HG03095 (cell line): ENCODE results near the gene CANT1.
"Not testable (repeated sequence)": the region's sequence is repeated elsewhere in the genome, so short reads cannot be mapped to it uniquely, and the experiment has no call there.

Experiments
- ATAC-seq: cut with Tn5 transposase; IDR thresholded peaks from one replicate; pipeline ENCODE4 v1.9.1; 2021; ENCODE audit warnings: moderate library complexity; ENCODE audit not compliant: unreplicated experiment

Gene CANT1

DNA sequence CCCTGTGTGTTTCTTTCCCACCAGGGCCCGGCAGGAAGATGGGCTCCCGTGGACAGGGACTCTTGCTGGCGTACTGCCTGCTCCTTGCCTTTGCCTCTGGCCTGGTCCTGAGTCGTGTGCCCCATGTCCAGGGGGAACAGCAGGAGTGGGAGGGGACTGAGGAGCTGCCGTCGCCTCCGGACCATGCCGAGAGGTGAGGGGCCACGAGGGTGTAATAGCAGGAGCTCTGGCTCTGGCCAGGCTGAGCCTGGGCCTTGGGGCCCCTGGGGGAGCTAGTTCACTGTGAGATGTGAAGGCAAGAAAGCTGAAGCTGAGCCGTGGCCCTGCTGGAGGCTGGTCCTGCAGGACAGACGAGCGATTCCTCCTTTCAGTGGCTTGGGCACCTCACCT, 34.4 kb upstream of the CANT1 start:
- ATAC-seq = no peak

DNA sequence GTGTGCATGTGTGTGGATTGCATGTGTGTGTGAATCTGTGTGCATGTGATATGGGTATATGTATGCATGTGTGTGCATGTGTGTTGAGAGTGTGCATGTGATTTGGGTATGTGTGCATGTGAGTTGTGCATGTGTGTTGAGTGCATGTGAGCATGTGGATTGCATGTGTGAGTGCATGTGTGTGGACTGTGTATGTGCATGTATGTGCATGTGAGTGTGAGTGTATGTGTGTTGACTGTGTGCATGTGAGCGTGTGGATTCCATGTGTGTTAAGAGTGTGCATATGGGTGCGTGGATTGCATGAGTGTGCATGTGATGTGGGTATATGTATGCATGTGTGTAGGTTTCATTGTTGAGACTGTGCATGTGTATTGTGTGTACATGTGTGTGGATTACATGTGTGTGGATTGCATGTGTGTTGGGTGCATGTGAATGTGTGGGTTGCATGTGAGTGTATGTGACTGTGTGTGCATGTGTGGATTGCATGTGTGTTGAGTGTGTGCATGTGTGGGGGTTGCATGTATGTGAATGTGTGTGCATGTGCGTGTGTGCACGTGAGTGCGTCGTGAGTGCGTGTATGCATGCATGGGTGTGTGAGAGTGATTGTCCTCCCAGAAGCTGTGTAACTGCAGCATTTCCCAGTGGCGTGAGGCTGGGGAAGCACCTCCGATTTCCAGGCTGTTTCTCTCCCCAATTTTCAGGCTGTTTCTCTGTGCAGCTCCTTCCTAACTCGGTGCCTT, 33.8 kb upstream of the CANT1 start:
- no peak for ATAC-seq

DNA sequence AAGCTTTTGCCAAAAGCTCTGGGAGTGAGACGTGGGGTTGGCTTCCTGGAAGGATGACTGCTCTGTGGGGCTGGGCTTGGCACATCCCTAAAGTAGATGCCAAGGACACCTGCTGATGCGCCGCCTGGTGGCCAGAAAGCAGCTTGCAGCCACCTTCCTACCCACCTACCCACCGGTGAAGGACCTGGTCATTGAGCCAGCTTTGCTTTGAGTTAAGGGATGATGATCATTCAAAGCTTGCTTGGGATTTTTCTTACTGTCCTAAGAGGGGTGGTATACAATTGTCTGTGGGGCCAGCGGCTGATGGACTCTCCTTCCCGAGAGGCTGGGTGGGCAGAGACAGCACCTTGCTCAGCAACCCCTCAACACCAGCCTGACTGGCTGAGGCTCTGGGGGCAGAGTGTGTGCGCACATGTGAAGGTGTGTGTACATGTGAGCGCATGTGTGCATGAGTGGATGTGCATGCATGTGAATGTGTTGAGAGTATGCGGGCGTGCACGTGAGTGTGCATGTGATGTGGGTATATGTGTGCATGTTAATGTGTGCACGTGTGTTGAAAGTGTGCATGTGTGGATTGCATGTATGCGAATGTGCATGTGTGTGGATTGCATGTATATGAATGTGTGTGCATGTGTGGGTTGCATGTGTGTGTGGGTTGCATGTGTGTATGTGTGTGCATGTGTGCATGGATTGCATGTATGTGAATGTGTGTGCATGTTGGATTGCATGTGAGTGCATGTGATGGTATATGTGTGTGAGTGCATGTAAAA, 33.0 kb upstream of the CANT1 start:
- ATAC-seq = no peak

DNA sequence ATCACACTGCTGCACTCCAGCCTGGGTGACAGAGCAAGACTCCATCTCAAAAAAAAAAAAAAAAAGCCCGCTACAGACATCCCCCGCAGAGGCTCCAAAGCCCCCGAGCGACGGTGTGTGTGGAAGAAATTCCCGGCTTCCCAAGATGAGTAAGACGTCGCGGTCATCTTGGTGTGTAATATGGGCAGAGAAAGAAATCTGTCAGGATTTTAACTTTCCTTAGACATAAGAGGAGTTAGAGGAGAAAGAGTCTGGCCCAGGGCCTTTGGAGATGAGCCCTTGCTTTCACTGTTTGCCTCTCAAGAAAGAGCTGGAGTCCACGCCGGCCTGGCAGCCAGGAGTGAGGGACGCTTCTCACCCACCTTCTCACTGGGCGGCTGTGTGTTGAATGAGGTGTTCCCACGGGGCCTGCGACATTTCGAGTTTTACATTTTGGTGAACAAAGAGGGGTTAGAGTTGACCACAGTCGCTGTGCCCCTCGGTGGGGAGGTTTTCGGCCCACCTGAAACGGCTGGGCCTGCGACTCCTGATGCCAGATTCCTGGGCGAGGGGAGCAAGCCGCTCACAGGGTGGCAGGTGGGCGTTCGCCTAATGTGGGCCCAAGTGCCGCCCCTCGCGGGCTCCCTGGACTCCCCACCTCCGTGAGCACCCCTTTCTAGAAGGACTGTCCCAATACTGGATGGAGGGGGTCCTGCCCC, 32.3 kb upstream of the CANT1 start:
- no peak for ATAC-seq

DNA sequence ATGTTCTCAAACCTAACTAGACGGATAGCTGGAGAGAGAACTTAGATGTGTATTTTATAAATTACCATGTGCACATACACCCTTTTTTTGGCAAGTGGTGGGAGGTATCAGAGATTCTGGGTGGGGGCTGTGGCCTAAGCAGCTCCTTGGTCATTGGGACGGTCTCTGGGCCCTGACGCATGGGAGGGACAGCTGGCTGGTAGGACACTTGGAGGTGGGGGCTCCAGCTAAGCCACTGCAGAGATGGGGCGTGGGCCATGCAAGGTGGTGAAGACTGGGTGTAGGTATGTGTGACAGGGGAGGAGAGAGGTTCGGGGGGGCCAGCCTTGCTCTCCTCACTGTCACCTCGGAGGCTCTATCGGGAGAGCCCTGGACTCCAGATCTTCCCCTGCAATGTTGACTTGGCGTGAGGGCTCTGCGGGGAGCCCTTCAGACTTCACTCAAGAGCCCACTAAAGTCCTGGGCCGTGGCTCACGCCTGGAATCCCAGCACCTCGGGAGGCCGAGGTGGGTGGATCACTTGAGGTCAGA, 31.5 kb upstream of the CANT1 start:
- ATAC-seq = no peak

DNA sequence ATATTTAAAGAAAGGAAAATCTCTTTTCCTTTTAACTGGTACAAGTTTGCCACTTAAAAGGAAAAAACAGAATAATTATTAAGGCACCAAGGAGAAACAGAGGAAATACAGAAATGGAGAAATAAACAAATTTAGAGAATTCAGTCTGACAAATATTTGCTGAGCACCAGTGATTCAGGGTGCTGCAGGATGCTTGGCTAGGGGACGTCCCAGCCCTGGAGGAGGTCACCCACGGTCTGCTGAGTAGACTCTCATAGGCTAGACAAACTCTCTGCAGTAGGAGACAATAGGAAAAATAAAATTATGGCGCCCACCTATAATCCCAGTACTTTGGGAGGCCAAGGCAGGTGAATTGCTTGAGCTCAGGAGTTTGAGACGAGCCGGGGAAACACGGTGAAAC, 30.3 kb upstream of the CANT1 start:
- no peak for ATAC-seq

DNA sequence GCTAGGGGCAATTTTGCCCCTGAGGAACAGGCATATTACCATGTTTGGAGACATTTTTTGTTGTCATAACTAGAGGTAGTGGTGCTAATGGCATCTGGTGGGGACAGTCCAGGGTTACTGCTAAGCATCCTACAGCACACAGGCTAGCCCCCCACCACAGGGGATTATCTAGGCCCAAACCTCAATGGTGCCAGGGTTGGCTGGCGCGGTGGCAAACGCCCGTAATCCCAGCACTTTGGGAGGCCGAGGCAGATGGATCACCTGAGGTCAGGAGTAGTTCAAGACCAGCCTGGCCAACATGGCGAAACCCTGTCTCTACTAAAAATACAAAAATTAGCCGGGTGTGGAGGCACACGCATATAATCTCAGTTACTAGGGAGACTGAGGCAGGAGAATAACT, 29.6 kb upstream of the CANT1 start:
- no peak for ATAC-seq

DNA sequence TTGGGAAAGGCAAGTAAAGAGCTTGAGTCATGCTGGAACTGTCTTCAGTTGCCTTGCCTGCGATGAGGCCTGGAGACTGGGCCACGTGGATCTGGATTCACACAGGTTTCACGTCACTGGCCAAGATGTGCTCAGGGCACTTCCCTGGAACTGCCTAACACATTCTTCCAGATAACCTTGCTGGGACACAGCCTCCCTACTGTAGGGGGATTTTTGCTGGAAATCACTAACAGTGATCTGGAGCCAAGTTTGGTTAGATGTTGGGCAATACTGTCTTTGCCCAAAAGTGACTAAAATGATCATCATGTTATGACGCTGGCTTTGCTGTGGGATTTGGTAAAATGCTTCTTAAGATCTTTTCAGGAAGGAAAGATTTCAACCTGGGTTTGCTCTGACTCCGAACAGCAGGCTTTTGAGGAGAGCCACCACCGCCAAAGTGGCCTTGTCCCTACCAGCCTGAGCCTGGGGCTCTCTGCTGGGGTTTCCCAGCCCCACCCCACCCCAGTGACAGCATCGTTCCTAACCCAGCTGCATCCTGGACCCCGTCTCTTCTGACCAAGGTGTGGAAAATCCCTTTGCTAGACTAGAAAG, 29.1 kb upstream of the CANT1 start:
- ATAC-seq = no peak

DNA sequence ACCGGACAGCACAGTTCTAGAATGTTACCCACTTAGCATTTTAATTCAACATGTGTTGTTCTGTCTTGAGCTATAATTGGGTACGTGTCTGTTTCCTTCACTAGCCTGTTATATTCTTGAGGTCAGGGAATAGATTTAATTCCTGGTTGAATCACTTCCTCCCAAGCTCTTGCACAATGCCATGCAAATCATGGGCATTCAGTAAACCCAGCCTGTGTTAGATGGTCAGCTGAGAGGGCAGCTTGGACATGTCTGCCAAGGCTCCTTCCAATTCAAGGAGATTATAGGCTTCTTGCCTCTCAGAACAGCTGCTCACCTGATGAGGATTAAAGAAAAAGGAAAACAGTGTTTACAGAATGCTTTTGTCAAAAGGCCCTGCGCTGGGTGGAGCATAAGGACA, 27.0 kb upstream of the CANT1 start:
- no peak for ATAC-seq

DNA sequence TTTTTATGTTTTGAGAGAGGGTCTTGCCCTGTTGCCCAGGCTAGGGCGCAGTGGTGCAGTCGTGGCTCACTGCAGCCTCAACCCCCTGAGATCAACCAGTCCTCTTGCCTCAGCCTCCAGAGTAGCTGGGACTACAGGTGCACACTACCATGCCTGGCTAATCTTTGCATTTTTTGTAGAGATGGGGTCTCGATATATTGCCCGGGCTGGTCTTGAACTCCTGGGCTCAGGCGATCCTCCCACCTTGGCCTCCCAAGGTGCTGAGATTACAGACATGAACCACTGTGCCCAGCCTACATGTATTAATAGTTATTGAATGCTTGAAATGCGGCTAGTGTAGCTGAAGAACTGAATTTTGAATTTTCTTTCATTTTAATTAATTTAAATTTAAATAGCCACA, 26.6 kb upstream of the CANT1 start:
- no peak for ATAC-seq

DNA sequence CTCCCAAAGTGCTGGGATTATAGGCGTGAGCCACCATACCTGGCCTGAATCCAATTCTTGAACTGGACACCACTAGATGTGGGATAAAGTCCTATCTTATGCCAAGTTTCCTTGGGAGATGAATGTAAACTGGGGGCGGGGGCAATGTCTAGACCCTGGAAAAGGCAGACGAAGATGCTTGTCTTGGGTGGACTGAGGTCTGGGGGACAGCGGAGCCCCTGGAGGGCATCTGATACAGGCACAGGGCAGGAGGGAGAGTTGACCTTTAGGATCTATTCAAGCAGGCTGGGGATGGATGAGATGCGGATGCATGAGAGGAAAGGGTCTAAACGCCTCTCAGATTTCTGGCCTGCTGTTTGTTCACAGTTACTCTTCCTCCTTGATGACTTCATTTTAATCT, 26.1 kb upstream of the CANT1 start:
- no peak for ATAC-seq

DNA sequence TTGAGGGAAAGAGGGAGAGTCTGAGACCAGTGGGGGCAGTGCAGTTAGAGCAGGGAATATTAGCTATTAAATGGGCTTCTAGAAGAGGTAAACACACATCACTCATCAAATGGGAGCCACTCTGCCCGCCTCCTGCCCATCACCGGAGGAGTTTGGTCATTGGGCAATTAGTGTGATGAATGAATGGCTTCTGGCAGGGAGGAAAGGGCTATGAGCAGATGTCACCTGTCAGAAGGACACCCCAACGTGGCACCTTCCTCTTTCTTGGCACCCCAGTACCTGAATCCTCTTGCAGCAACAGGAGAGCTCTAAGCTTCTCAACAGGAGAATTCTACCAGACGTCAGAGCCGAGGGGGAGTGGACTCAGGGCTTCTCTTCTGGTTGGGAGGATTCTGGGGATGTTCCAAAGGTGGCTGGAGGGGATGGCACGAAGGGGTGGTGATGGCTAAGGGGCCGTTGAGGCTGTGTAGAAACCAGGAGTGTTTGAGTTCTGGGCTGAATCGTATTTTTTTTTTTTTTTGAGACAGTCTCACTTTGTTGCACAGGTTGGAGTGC, 25.4 kb upstream of the CANT1 start:
- no peak for ATAC-seq

DNA sequence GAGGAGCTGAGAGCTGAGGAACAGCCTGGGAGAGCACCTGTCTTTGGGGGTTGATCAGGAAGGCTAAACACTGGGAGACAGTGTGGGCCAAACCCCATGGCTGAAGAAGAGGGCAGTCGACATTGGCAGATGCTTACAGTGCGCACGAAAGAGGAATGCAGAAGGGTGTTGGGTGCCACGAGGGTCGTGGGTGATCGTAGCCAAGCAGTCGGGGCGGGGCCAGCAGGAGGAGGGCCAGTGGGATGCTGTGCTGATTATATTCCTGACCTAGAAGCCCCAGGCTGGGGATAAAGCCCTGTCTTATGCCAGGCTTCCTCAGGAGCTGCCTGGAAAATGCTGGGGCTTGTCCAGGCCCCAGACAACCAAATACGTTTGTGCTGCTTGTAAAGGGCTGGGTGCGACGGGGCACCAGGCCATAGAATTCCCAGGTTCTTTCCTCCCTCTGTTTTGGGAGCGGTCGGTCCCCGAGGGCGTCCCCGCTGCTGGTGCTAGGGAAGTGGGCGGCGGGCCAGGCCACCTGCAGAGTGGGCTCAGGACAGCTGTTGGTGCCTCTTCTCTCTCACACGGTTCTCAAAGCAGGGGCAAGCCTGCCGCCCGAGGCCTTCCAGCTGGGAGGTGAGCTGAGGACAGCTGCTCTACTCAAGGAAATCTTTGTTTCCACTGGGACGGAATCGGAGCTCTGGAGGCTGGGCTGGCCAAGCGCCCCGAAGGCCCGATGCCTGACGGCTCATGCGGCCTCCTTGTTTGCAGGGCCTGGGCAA, 24.4 kb upstream of the CANT1 start:
- ATAC-seq = no peak

DNA sequence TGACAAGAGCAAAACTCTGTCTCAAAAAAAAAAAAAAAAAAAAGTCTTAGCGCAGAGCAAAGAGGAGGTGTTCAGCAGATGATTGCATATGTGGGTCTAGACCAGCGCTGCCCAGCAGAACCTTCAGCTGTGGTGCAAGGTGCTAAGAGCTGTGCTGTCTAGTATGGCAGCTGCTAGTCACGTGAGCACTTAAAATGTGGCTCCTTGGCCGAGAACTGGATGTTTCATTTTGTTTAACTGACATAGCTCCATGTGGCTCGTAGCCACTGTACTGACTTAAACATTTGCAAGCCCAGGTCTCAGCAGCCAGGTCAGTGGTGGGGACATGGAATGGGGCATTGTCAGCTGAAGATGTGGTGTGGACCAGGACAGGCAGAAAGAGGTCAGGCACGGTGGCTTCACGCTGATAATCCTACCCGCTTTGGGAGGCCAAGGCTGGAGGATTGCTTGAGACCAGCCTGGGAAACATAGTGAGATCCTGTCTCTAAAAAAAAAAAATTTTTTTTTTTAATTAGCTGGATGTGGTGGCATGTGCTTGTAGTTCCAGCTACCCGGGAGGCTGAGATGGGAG, 23.6 kb upstream of the CANT1 start:
- ATAC-seq = no peak

DNA sequence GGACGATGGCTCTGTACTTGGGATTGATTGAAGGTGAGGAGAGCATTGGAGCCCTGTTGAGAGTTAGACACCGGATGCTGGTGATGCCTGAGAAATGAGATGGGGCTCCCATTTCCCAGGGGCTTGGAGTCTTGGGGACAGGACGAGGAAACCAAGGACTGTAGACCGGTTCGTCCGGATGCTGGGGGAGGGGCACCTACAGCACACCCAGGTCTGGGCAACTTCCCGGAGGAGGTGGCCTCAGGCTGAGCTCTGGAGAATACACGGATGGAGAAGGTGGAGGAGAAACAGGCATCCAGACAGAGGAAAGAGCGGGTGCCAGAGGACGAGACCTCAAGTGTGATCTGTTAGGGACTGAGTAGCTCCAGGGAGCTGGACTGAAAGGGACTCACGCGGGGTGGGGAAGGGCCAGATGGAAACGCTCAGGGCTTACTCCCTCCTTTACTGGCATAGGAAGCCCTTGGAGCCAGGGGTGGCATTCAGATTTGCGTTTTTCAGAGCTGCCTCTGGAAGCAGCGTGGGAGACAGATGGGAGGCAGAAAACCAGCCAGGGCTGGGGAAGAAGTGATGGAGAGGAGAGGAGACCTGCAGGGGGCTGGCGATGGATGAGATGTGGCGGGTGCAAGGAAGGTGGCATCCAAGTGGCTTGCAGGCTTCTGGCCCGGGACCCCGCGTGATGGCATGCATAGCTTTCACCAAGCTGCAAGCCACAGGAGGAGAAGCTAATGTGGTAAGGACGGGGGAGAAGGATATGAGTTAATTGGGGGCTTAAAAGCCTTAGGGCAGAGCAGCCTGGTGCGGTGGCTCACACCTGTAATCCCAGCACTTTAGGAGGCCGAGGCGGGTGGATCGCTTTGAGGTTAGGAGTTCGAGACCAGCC, 22.7 kb upstream of the CANT1 start:
- no peak for ATAC-seq

DNA sequence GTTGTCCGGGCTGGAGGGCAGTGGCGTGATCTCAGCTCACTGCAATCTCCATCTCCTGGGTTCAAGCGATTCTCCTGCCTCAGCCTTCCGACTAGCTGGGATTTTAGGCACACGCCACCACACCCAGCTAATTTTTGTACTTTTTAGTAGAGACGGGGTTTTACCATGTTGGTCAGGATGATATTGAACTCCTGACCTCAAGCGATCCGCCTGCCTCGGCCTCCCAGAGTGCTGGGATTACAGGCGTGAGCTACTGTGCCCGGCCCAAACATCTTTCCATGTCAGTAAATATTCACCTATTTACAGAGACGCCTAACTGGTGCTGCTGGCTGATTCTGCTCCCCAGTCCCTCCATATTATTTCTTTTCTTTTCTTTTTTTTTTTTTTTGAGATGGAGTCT, 21.1 kb upstream of the CANT1 start:
- not testable (repeated sequence) for ATAC-seq

DNA sequence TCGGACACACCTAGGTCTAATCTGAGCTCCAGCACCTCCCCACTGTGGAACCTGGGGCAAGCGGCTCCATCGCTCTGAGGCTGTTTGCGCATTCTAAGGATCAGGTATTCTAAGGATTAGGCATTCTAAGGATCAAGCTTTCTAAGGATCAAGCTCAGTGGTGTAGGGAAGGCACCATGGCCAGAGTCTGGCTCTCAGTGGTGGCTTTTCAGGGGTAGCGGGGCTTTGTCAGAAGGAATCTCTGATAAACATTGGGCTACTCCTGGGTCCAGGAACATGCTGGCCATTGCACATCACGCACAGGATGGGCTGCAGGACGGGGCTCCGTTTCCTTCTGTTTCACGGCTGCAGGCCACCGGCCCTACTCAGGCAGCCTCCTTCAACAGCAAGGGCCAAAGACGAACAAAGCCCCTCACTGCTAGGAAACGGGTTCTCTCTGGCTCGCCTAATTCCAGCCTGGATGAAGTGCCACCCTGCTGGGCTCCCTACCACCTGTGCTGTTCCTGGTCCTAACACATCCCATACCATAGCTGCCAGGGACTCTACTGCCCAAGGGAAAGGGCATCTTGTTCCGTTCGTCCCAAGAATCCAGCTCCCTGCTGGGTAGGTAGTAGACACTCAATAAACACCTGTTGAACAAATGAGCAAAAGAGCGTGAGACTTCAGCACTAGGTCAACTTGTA, 19.9 kb upstream of the CANT1 start:
- ATAC-seq = no peak

DNA sequence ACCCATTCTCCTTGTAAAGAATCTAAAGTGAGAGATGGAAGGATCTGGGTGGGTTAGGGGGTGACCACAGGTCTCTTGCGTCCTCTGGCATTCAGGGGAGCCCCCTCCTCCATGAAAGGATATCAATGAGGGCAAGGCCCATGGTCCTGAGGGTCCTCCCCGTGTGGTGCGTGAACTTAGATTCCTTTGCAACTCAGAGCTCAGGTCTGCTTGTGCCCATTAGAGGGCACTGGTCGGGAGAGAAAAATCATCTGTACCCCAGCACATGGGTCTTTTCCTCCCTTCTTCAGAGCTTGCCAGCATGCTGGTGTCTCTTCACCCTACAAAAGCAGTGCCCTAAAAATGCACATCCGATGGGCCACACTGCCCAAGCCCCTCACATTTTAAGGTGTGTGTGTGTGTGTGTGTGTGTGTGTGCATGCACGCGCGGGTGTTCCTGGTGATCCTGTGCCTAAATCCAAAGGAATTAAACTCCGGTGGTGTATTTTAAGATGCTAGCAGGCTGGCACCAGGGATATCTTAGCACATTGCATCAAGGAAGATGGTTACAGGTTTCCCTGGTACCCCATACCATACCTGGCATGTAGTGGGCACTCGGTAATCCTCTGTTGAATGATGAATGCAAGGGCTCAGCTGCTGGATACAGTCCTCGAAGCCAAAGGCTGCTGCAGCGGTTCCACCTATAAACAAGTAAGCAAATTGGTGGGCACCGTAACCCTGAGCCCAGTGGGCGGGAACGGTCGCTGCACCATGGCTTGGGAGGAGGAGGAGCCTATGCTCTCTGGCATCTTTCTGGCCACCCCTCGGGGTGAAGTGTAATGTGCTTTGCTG, 19.1 kb upstream of the CANT1 start:
- no peak for ATAC-seq
